ENCODE results near the gene CTAGE1.

GRCh38 chr18:22417496-22418188, at the start of gene CTAGE1:
- TF ChIP-seq, protein P1, sequence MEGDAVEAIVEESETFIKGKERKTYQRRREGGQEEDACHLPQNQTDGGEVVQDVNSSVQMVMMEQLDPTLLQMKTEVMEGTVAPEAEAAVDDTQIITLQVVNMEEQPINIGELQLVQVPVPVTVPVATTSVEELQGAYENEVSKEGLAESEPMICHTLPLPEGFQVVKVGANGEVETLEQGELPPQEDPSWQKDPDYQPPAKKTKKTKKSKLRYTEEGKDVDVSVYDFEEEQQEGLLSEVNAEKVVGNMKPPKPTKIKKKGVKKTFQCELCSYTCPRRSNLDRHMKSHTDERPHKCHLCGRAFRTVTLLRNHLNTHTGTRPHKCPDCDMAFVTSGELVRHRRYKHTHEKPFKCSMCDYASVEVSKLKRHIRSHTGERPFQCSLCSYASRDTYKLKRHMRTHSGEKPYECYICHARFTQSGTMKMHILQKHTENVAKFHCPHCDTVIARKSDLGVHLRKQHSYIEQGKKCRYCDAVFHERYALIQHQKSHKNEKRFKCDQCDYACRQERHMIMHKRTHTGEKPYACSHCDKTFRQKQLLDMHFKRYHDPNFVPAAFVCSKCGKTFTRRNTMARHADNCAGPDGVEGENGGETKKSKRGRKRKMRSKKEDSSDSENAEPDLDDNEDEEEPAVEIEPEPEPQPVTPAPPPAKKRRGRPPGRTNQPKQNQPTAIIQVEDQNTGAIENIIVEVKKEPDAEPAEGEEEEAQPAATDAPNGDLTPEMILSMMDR (IDR thresholded peaks at IDR 0.05), result no peak
- TF ChIP-seq POLR2A (IDR thresholded peaks at IDR 0.05), result no peak

All from esophagus squamous epithelium (tissue), 4 donors.